ENCODE results near the gene SF3B6.
"Not testable (repeated sequence)": the region's sequence is repeated elsewhere in the genome, so short reads cannot be mapped to it uniquely, and the experiment has no call there.

Gene SF3B6, protein sequence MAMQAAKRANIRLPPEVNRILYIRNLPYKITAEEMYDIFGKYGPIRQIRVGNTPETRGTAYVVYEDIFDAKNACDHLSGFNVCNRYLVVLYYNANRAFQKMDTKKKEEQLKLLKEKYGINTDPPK

DNA sequence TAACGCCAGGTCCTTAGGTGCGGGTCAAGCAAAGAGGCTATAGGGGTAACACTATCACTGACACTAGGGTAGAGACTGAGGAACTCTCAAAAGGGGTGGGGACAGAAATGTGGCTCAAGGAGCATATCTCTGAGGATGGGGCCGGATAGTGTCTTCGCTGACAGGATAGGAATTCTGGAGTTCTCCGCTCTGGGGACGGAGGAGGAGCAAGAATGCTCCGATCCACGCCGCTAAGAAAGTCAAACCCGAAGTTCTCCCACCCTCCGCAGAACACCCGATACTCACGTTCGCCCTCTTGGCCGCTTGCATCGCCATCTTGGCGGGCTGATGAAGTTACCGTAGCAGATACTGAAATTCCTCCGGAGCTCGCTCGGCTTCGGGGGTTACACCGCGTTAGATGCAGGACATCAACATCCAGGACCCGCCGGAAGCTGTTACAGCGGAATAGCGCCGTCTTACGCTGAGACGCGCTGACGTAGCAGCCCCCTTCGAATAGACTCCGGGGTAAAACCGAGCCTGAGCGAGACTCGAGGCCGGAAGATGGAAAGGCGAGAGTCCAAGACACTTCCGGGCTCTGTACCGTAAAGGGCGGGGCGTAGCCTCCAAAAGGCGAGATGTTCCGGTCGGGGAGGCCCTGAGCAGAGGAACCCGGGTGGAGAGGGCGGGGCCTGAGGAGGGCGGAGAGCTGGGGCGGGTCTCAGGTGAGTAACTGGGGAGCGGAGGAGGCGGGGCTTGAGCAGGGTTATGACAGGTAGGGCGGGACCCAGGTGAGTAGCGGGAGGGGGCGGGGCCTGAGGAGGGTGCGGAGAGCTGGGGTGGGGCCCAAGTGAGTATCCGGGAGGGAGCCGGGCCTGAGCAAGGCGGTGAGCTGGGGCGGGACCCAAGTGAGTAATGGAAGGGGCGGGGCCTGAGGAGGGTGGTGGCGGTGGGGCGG lies at the start of gene SF3B6:
SF3B6 (minus strand) TSS at position 412 of the 934 bp plus-strand sequence; CDS start at position 315, 97 bp downstream.
- peak; percentile 100 for DNase-seq

DNA sequence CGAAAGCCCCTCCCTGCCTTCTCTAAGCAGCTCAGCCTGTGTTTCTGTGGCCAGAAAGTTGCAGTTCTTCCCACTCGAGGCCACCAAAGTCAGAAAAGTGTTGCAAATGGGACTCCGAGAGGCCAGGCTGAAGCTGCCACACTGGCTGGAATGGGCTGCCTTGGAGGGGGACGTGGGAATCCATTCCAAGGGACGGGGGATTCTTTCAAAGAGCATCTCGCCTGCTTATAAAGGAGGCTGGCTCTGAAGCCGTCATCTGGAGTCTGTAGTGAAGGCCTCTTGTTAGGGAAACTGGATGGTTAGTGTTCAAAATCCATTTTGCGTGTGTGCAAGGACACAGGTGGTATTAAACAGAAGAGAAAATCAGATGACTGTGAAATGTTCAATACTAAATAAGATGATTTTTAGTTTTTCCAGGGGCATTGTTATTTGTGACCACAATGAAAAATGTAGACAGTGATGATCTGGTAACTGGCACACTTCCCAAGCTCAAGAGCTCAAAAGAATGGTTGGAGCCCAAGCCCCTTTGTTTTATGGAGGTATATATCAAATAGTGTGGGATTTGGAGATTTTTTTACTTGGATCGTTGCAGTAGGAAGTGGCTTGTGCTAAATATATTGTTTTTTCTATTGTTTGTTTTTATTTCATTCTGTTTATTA lies 47.9 kb upstream of the SF3B6 start:
- no peak for DNase-seq

GRCh38 chr2:24123195-24123921 lies 47.2 kb upstream of the SF3B6 start, which contains the start of the genes FAM228B and PFN4:
FAM228B (plus strand) TSS chr2:24123469; CDS start chr2:24124362, 893 bp downstream.
PFN4 (minus strand) TSS chr2:24123334; CDS start chr2:24122535, 799 bp downstream.
- peak; percentile 60 to 72 for DNase-seq

DNA sequence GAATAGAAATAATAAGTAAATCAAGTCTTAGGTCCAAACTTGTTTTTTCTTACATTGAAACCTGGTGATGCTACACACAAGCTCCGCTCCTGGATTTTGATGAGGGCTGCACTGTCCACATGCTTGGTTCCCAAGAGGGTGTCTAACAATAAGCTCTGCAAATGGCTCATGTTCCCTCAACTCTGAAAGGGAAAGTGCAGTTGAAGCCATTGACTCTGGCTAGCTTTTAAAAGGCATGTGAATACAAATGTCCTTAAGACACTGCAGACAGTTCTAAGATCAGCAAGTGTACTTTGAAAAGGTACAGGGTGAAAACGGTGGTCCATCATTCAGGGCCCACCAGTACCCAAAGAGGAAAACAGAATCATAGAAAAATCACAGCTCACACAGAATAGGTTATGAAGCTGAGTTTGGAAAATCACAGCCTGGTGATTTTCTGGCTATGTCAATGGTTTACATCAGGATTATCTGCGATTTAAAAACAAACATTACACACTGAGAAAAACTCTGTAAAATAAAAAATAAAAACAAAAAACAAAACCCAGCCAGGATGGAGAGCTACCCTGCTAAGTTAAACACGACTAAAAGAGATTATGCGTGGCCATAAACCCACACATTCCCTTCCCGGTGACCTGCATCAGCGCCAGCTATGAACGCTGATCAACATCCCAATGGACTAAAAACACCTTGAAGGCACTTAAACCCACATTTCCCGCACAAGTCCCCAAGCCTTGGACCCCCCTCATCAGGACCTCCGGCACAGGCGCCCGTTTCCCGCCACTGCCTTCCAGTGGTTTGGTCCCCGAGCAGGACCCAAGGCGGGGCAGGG lies 46.5 kb upstream of the SF3B6 start:
- DNase-seq: no peak

GRCh38 chr2:24121469-24121868 lies 45.3 kb upstream of the SF3B6 start:
- DNase-seq: no peak

DNA sequence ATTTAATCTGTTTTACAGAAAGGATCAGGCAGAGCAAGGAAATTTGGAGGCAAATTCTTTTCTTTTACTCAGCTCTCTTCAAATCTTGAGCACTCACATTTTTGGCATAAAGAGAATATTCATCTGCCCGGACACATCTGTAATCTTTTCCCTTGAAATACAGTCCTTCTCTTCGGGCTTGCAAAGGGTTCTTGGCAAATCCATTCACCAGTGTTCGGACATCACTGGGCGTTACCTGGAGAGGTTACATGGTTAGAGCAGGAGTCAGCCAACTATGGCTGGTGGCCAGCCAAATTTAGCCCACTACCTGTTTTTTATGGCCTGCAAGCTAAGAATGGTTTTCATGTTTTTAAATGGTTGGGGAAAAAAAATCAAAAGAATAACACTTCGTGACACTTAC lies 44.9 kb upstream of the SF3B6 start:
- DNase-seq: no peak

DNA sequence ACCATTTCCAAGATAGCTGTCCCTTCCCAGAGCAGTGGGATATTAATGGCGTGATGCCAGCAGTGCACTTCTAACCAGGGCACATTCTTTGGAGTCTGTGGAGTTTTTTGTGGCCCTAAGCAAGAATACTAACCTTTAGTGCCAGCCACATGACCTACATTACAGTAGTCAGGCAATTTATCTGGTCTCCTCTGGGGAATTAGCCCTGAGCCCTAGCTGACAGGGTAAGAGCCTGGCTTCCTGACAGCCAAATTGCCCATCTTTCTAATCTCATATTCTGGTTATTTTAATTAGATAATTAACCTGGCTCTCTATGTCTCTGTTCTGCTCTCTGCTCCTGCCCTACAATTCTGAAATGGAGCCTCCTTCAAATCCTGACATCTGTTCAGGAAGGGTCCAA lies 41.8 kb upstream of the SF3B6 start:
- no peak for DNase-seq

- no peak for DNase-seq
Measured at GRCh38 chr2:24115057-24115456, 38.9 kb upstream of the SF3B6 start.

GRCh38 chr2:24111407-24111901 lies 35.3 kb upstream of the SF3B6 start:
- no peak for DNase-seq

DNA sequence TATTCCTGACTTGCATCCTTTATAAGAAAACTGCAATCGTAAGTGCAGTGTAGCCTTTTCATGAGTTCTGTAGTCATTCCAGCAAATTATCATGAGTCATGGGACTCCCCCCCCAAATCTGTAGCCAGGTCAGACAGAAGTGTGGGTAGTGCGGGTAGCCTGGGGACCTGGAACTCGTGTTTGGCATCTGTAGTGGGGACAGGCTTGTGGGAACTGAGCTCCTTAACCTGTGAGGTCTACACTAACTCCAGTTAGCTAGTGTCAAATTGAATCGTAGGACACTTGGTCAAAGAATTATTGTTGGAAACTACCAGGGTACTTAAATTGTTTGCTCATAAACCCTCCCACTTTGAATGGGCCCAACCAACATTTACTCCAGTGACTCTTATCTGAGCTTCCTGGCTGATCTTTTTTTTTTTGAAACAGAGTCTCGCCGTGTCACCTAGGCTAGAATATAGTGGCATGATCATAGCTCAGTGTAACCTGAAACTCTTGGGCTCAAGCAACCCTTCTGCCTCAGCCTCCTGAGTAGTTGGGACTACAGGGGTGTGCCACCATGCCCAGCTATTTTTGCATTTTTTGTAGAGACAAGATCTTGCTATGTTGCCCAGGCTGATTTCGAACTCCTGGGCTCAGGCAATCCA lies 34.7 kb upstream of the SF3B6 start:
- no peak for DNase-seq

- not testable (repeated sequence) for DNase-seq
Measured at GRCh38 chr2:24109431-24109830, 33.3 kb upstream of the SF3B6 start.

DNA sequence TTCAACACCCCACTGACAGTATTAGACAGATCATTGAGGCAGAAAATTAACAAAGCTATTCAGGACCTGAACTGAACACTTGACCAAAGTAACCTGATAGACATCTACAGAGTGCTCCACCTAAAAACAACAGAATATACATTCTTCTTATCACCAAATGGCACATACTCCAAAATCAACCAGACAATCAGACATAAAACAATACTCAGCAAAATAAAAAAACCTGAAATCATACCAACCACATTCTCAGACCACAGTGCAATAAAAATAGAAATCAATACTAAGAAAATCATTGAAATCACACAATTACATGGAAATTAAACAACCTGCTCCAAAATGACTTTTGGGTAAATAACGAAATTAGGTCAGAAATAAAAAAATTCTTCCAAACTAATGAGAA lies 31.2 kb upstream of the SF3B6 start:
- DNase-seq: no peak

GRCh38 chr2:24106786-24107185 lies 30.7 kb upstream of the SF3B6 start:
- DNase-seq: no peak

DNA sequence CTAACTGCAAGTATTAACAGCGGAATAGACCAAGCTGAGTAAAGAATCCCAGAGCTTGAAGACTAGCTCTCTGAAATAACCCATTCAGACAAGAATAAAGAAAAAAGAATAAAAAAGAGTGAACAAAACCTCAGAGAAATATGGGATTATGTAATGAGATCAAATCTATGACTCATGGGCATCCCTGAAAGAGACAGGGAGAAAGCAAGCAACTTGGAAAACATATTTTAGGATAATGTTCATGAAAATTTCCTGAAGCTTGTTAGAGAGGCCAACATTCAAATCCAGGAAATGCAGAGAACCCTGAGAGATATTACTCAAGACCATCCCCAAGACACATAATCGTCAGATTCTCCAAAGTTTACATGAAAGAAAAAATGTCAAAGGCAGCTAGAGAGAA lies 29.7 kb upstream of the SF3B6 start:
- no peak for DNase-seq

DNA sequence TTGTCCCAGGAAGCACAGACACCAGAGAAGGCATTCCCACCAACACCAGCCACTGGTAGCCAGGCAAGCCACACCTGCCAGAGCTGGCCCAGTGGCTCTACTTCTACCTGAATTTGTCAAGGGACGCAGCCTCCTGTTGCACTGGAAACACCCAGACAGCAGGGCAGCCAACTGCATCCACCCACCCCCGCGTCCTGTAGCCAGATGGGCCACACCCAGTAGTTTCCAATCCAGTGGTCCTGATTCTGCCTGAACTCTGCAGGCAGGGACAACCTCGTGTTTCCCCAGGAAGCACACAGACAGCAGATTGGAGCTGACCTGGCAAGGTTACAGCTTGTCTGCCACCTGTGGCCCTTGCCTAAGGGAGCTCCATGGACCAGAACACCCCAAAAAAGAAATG lies 28.8 kb upstream of the SF3B6 start:
- no peak for DNase-seq

DNA sequence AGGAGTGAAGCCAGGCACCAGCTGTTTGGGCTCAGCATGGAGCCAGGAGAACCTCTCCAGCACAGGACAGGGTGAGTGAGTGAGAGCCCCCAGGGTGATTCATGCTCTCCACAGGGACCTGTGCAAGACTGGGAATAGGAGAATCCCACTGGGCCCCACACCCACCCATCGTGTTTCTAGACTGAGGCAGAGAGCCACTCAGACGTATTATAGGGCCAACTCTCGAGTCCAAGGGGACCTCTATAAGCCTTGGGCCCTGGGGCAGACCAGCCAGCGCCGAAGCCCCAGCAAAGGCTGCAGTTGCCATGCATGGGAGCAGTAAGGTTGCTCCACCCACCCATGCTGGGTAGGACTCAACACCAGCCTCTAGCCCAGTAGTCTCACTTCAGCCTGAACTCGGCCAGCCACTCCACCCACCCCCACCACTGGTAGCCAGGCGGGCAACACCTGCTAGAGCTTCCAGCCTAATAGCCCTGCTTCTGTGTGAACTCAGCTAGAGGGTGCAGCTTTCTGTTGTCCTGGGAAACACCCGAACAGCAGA lies 28.1 kb upstream of the SF3B6 start:
- no peak for DNase-seq

- DNase-seq: no peak
Measured at GRCh38 chr2:24102677-24103076, 26.6 kb upstream of the SF3B6 start.

GRCh38 chr2:24101992-24102391 lies 25.9 kb upstream of the SF3B6 start:
- DNase-seq: no peak

DNA sequence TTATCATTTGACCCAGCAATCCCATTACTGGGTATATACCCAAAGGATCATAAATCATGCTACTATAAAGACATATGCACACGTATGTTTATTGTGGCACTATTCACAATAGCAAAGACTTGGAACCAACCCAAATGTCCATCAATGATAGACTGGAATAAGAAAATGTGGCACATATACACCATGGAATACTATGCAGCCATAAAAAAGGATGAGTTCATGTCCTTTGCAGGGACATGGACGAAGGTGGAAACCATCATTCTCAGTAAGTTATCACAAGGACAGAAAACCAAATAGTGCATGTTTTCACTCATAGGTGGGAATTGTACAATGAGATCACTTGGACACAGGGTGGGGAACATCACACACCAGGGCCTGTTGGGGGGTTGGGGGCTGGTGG lies 24.6 kb upstream of the SF3B6 start:
- not testable (repeated sequence) for DNase-seq

DNA sequence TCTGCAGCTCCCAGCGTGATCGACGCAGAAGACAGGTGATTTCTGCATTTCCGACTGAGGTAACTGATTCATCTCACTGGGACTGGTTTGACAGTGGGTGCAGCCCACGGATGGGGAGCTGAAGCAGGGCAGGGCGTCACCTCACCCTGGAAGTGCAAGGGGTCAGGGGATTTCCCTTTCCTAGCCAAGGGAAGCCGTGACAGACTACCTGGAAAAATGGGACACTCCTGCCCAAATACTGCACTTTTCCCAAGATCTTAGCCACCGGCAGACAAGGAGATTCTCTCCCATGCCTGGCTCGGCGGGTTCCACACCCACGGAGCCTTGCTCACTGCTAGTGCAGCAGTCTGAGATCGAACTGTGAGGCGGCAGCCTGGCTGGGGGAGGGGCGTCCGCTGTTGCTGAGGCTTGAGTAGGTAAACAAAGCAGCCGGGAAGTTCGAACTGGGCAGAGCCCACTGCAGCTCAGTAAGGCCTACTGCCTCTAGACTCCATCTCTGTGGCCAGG lies 19.1 kb upstream of the SF3B6 start:
- not testable (repeated sequence) for DNase-seq

GRCh38 chr2:24093270-24093669 lies 17.1 kb upstream of the SF3B6 start:
- not testable (repeated sequence) for DNase-seq
